Stimulated activated CD8-positive, alpha-beta memory T cell treated with anti-CD3 and anti-CD28 coated beads, Interleukin-7, amount 100 ng/mL, for 1 hour (primary cell): ENCODE data around the gene THRSP.
"Not testable (repeated sequence)": the region's sequence is repeated elsewhere in the genome, so short reads cannot be mapped to it uniquely, and the experiment has no call there.

Source experiments
- DNase-seq, 2 donors: peaks; one replicate each; pipeline ENCODE4 v3.0.0-alpha.2; 2020; ENCODE audit warnings: low read depth in 2 of 2

Gene THRSP

GRCh38 chr11:78066471-78066870 lies 2.8 kb downstream of the THRSP start:
- no peak for DNase-seq

- no peak for DNase-seq
These were observed 4.0 kb downstream of the THRSP start for GRCh38 chr11:78067704-78068103.

GRCh38 chr11:78069465-78069864 lies 5.8 kb downstream of the THRSP start:
- DNase-seq, result no peak

- no peak for DNase-seq
These were observed 7.0 kb downstream of the THRSP start for GRCh38 chr11:78070621-78071020.

- DNase-seq, result no peak
These were observed 8.1 kb downstream of the THRSP start for GRCh38 chr11:78071717-78072116.

- no peak for DNase-seq
These were observed 8.8 kb downstream of the THRSP start for GRCh38 chr11:78072455-78072854.

- DNase-seq, result no peak
These were observed 11.1 kb downstream of the THRSP start for GRCh38 chr11:78074756-78075155.

GRCh38 chr11:78076733-78077403 lies 13.2 kb downstream of the THRSP start:
- DNase-seq, result no peak

- not testable (repeated sequence) for DNase-seq
These were observed 13.9 kb downstream of the THRSP start for GRCh38 chr11:78077592-78077991.

GRCh38 chr11:78078218-78079167 lies 14.8 kb downstream of the THRSP start:
- no peak for DNase-seq

GRCh38 chr11:78079232-78080083 lies 15.8 kb downstream of the THRSP start, which contains the start of gene NDUFC2:
TSS of gene NDUFC2 (minus strand) at chr11:78079862. CDS start at chr11:78079744, 118 bp downstream.
- peak; percentile 10 to 41 for DNase-seq

GRCh38 chr11:78080084-78080817 lies 16.6 kb downstream of the THRSP start:
- DNase-seq, result no peak

GRCh38 chr11:78080818-78081495 lies 17.3 kb downstream of the THRSP start:
- no peak for DNase-seq

- DNase-seq, result no peak
These were observed 17.9 kb downstream of the THRSP start for GRCh38 chr11:78081583-78081982.

GRCh38 chr11:78082146-78082545 lies 18.5 kb downstream of the THRSP start:
- no peak for DNase-seq

- no peak for DNase-seq
These were observed 19.4 kb downstream of the THRSP start for GRCh38 chr11:78083021-78083420.

GRCh38 chr11:78084506-78084905 lies 20.8 kb downstream of the THRSP start:
- DNase-seq, result not testable (repeated sequence)

- no peak for DNase-seq
These were observed 22.3 kb downstream of the THRSP start for GRCh38 chr11:78085972-78086371.

GRCh38 chr11:78086521-78087074 lies 22.9 kb downstream of the THRSP start:
- DNase-seq, result not testable (repeated sequence)

GRCh38 chr11:78094250-78094649 lies 30.6 kb downstream of the THRSP start:
- DNase-seq, result no peak
